ENCODE measurements around the gene TCF4. TPM values are rescaled to one million over a fixed set of nuclear protein-coding genes. Genes with fewer than 3 reads are reported as not detected.

Gene TCF4
- total and polyA plus RNA-seq, 4 donors, result 14.3 to 356 (median 73.0) TPM

GRCh38 chr18:55444536-55444935, 143.5 kb downstream of the TCF4 start:
- H3K27me3 ChIP-seq (ENCODE audit: control insufficient read depth in 3 of 3, insufficient read depth in 3 of 3, low read length in 2 of 3), result no peaks in the 10 kb centered on the region
- ATAC-seq (ENCODE audit: insufficient read depth, low FRiP score) (no peak), DNase-seq (no peak)
- no peak for TF ChIP-seq CTCF (IDR thresholded peaks at IDR 0.05; ENCODE audit: control extremely low read depth, extremely low read depth)
- peaks cover 0 to 9% (median 2%) of the 10 kb centered on the region in 4 donors for H3K9me3 ChIP-seq (ENCODE audit: control insufficient read depth in 4 of 4, insufficient read depth in 3 of 4, low read length in 3 of 4)
- H3K36me3 ChIP-seq (ENCODE audit: control insufficient read depth in 4 of 4, insufficient read depth in 4 of 4, low read length in 4 of 4), result peaks cover 0 to 7% (median 1%) of the 10 kb centered on the region in 4 donors
- 93 to 94% methylated on average over 1 of the region's 1 CpG for WGBS, 2 donors
- no peak overlapping the region for H3K4me3 ChIP-seq
- H3K4me1 ChIP-seq (ENCODE audit: control insufficient read depth in 5 of 5, insufficient read depth in 5 of 5, low read length in 5 of 5), result peaks cover 0 to 22% (median 7%) of the 10 kb centered on the region in 5 donors
- no peak overlapping the region for H3K9ac ChIP-seq (ENCODE audit: insufficient read depth in 1 of 2, low read length in 2 of 2)
- H3K27ac ChIP-seq (ENCODE audit: low read depth in 1 of 2, low read length in 1 of 2), result no peak overlapping the region

GRCh38 chr18:55443776-55444175, 144.2 kb downstream of the TCF4 start:
- Histone ChIP-seq H3K27ac (ENCODE audit: low read depth in 1 of 2, low read length in 1 of 2) (no peak overlapping the region), H3K4me3 (no peak overlapping the region), H3K9ac (ENCODE audit: insufficient read depth in 1 of 2, low read length in 2 of 2) (no peak overlapping the region), H3K27me3 (ENCODE audit: control insufficient read depth in 3 of 3, insufficient read depth in 3 of 3, low read length in 2 of 3) (no peaks in the 10 kb centered on the region), H3K9me3 (ENCODE audit: control insufficient read depth in 4 of 4, insufficient read depth in 3 of 4, low read length in 3 of 4) (peaks cover 0 to 9% (median 2%) of the 10 kb centered on the region in 4 donors), H3K4me1 (ENCODE audit: control insufficient read depth in 5 of 5, insufficient read depth in 5 of 5, low read length in 5 of 5) (peaks cover 0 to 22% (median 7%) of the 10 kb centered on the region in 5 donors), H3K36me3 (ENCODE audit: control insufficient read depth in 4 of 4, insufficient read depth in 4 of 4, low read length in 4 of 4) (peaks cover 0 to 7% (median 1%) of the 10 kb centered on the region in 4 donors)
- TF ChIP-seq CTCF (IDR thresholded peaks at IDR 0.05; ENCODE audit: control extremely low read depth, extremely low read depth), result no peak
- 85 to 92% methylated on average over 3 of the region's 3 CpGs for WGBS, 2 donors
- no peak for DNase-seq
- ATAC-seq (ENCODE audit: insufficient read depth, low FRiP score), result no peak

GRCh38 chr18:55442561-55442960, 145.4 kb downstream of the TCF4 start:
- no peaks in the 10 kb centered on the region for H3K27me3 ChIP-seq (ENCODE audit: control insufficient read depth in 3 of 3, insufficient read depth in 3 of 3, low read length in 2 of 3)
- H3K36me3 ChIP-seq (ENCODE audit: control insufficient read depth in 4 of 4, insufficient read depth in 4 of 4, low read length in 4 of 4), result peaks cover 0 to 7% (median 1%) of the 10 kb centered on the region in 4 donors
- ATAC-seq (ENCODE audit: insufficient read depth, low FRiP score) (no peak), DNase-seq (no peak)
- H3K4me1 ChIP-seq (ENCODE audit: control insufficient read depth in 5 of 5, insufficient read depth in 5 of 5, low read length in 5 of 5), result peaks cover 0 to 18% (median 3%) of the 10 kb centered on the region in 5 donors
- H3K9me3 ChIP-seq (ENCODE audit: control insufficient read depth in 4 of 4, insufficient read depth in 3 of 4, low read length in 3 of 4), result peaks cover 0 to 9% (median 2%) of the 10 kb centered on the region in 4 donors
- no peak for TF ChIP-seq CTCF (IDR thresholded peaks at IDR 0.05; ENCODE audit: control extremely low read depth, extremely low read depth)
- H3K9ac ChIP-seq (ENCODE audit: insufficient read depth in 1 of 2, low read length in 2 of 2), result no peak overlapping the region
- no peak overlapping the region for H3K4me3 ChIP-seq
- WGBS, 2 donors, result 64 to 84% methylated on average over 4 of the region's 4 CpGs
- H3K27ac ChIP-seq (ENCODE audit: low read depth in 1 of 2, low read length in 1 of 2), result no peak overlapping the region

GRCh38 chr18:55440988-55441387, 147.0 kb downstream of the TCF4 start:
- H3K9me3 ChIP-seq (ENCODE audit: control insufficient read depth in 4 of 4, insufficient read depth in 3 of 4, low read length in 3 of 4), result peaks cover 0 to 8% (median 1%) of the 10 kb centered on the region in 4 donors
- H3K9ac ChIP-seq (ENCODE audit: insufficient read depth in 1 of 2, low read length in 2 of 2), result no peak overlapping the region
- peaks cover 0 to 7% (median 1%) of the 10 kb centered on the region in 4 donors for H3K36me3 ChIP-seq (ENCODE audit: control insufficient read depth in 4 of 4, insufficient read depth in 4 of 4, low read length in 4 of 4)
- no peak overlapping the region for H3K4me3 ChIP-seq
- no peak for ATAC-seq (ENCODE audit: insufficient read depth, low FRiP score)
- no peak for DNase-seq
- no peak overlapping the region for H3K27ac ChIP-seq (ENCODE audit: low read depth in 1 of 2, low read length in 1 of 2)
- H3K27me3 ChIP-seq (ENCODE audit: control insufficient read depth in 3 of 3, insufficient read depth in 3 of 3, low read length in 2 of 3), result no peaks in the 10 kb centered on the region
- peaks cover 0 to 18% (median 0%) of the 10 kb centered on the region in 5 donors for H3K4me1 ChIP-seq (ENCODE audit: control insufficient read depth in 5 of 5, insufficient read depth in 5 of 5, low read length in 5 of 5)
- TF ChIP-seq CTCF (IDR thresholded peaks at IDR 0.05; ENCODE audit: control extremely low read depth, extremely low read depth), result no peak

All from lung (tissue), 12 donors.